HCT116 (cell line): Measurements from ENCODE around the gene CNFN. TPM values are rescaled to one million over a fixed set of nuclear protein-coding genes. Genes with fewer than 3 reads are reported as not detected.

ENCODE experiments used
- ATAC-seq: fragments of 200-7000 bp; cut with Tn5 transposase; 2 replicates; pipeline ENCODE4 v1.9.1; 2020; ENCODE audit warnings: mild to moderate bottlenecking, moderate library complexity
- BruUV-seq: library from RNA; stranded (reverse); fragments of 400-500 nt; replicated peaks from 2 replicates; lab custom pipeline; 2021; lab: Mats Ljungman, UMichigan
- CTCF ChIA-PET: fragments of 300-600 bp; sonication (Branson Sonifier 250); formaldehyde crosslinking; loops from one replicate; lab custom pipeline; 2021; ENCODE audit warnings: antibody characterized with exemption; lab: Charles Lee
- POLR2A ChIA-PET: fragments of 300-600, 350-600 bp; sonication (Branson Sonifier 250); formaldehyde crosslinking; loops from one replicate; lab custom pipeline; 2021; ENCODE audit warnings: antibody characterized with exemption; lab: Charles Lee
- RAD21 ChIA-PET, 2 experiments: fragments of 300-600 bp; sonication (Branson Sonifier 250); formaldehyde crosslinking; loops; one replicate each; lab custom pipeline; 2023; ENCODE audit warnings: low total read pairs in 2 of 2; ENCODE audit not compliant: uncharacterized antibody in 2 of 2, unreplicated experiment in 2 of 2, low non-redundant PET in 1 of 2; lab: Charles Lee
- DNase-seq: peaks from one replicate; pipeline ENCODE4 v3.0.0-alpha.2; 2010; ENCODE audit warnings: low read depth, low spot score
- H2AFZ ChIP-seq: fragments of 200-600 bp; shearing (Covaris generic), sonication (generic); 2 replicates; pipeline ENCODE4 v1.6.1; 2017; ENCODE audit warnings: low read depth, mixed run types, mixed read lengths, antibody characterized with exemption, low read length; ENCODE audit not compliant: poor library complexity, severe bottlenecking
- H3K27ac ChIP-seq: 2 replicates; pipeline ENCODE4 v1.5.1; 2012; ENCODE audit warnings: low read depth, low read length
- H3K27me3 ChIP-seq: fragments of 200-600 bp; sonication (generic); 2 replicates; pipeline ENCODE4 v1.6.1; 2016; ENCODE audit warnings: mixed run types, low read length, mixed read lengths; ENCODE audit not compliant: insufficient read depth
- H3K36me3 ChIP-seq, 2 experiments: fragments of 200-500 bp in 1 of 2; fragments of 200-600 bp in 1 of 2; sonication (Bioruptor generic) in 1 of 2; sonication (generic) in 1 of 2; 2 replicates each; pipeline versions ENCODE4 v1.5.1 to v1.6.1; 2014 to 2016; ENCODE audit warnings: low read length in 2 of 2, inconsistent platforms in 1 of 2, mixed read lengths in 1 of 2, mixed run types in 1 of 2; ENCODE audit not compliant: insufficient read depth in 2 of 2, control insufficient read depth in 1 of 2
- H3K4me1 ChIP-seq, 2 experiments: fragments of 200-600 bp in 1 of 2; sonication (generic) in 1 of 2; 2 replicates each; pipeline versions ENCODE4 v1.5.1 to v1.6.1; 2012 to 2017; ENCODE audit warnings: low read length in 2 of 2, inconsistent platforms in 1 of 2, mild to moderate bottlenecking in 1 of 2, mixed read lengths in 1 of 2, mixed run types in 1 of 2, moderate library complexity in 1 of 2; ENCODE audit not compliant: insufficient read depth in 2 of 2, control insufficient read depth in 1 of 2
- H3K4me2 ChIP-seq: fragments of 200-600 bp; sonication (generic); 2 replicates; pipeline ENCODE4 v1.6.1; 2017; ENCODE audit warnings: mixed run types, low read length, mixed read lengths
- H3K4me3 ChIP-seq, 2 experiments: fragments of 200-600 bp in 1 of 2; sonication (generic) in 1 of 2; replicated peaks in 1 of 2; 2 replicates each; pipeline ENCODE4 v1.5.1; 2011 to 2016; ENCODE audit warnings: low read length in 2 of 2, control low read depth in 1 of 2, low read depth in 1 of 2, mild to moderate bottlenecking in 1 of 2, mixed read lengths in 1 of 2, mixed run types in 1 of 2
- H3K79me2 ChIP-seq: fragments of 200-600 bp; sonication (generic); 2 replicates; pipeline ENCODE4 v1.6.1; 2017; ENCODE audit warnings: mild to moderate bottlenecking, mixed run types, low read length, moderate library complexity, mixed read lengths; ENCODE audit not compliant: insufficient read depth
- H3K9ac ChIP-seq: fragments of 200-600 bp; sonication (generic); 2 replicates; pipeline ENCODE4 v1.6.1; 2016; ENCODE audit warnings: low read length, mixed read lengths
- H3K9me2 ChIP-seq: fragments of 200-600 bp; sonication (generic), shearing (Covaris generic); 2 replicates; pipeline ENCODE4 v1.6.1; 2017; ENCODE audit warnings: mixed run types, mild to moderate bottlenecking, moderate library complexity; ENCODE audit not compliant: insufficient read depth
- H3K9me3 ChIP-seq, 2 experiments: fragments of 200-500 bp in 1 of 2; fragments of 200-600 bp in 1 of 2; sonication (Bioruptor generic) in 1 of 2; sonication (generic) in 1 of 2; 2 replicates each; pipeline ENCODE4 v1.6.1; 2014 to 2017; ENCODE audit warnings: low read length in 2 of 2, mixed read lengths in 2 of 2, inconsistent platforms in 1 of 2, low read depth in 1 of 2, mild to moderate bottlenecking in 1 of 2, mixed run types in 1 of 2, moderate library complexity in 1 of 2; ENCODE audit not compliant: control insufficient read depth in 1 of 2, insufficient read depth in 1 of 2
- H4K20me1 ChIP-seq: fragments of 200-600 bp; sonication (generic), shearing (Covaris generic); 2 replicates; pipeline ENCODE4 v1.6.1; 2017; ENCODE audit warnings: mixed run types, mild to moderate bottlenecking, moderate library complexity; ENCODE audit not compliant: insufficient read depth
- CBX3 ChIP-seq: IDR thresholded peaks from 2 replicates; pipeline ENCODE4 v1.6.1; 2012; ENCODE audit warnings: low read depth
- EGR1 ChIP-seq: IDR thresholded peaks from 2 replicates; pipeline ENCODE4 v1.6.1; 2012; ENCODE audit warnings: low read depth
- ELF1 ChIP-seq: IDR thresholded peaks from 2 replicates; pipeline ENCODE4 v1.6.1; 2012; ENCODE audit warnings: low read depth, borderline replicate concordance
- EZH2phosphoT487 ChIP-seq: fragments of 200-600 bp; IDR thresholded peaks from 2 replicates; pipeline ENCODE4 v1.6.1; 2018; ENCODE audit warnings: antibody characterized with exemption, borderline replicate concordance
- POLR2A ChIP-seq: IDR thresholded peaks from 2 replicates; pipeline ENCODE4 v1.7.0; 2011; ENCODE audit warnings: borderline replicate concordance; ENCODE audit not compliant: insufficient read depth, insufficient read length; ENCODE audit errors: extremely low read depth
- POLR2AphosphoS5 ChIP-seq: IDR thresholded peaks from 2 replicates; pipeline ENCODE4 v1.6.1; 2011; ENCODE audit warnings: mild to moderate bottlenecking, low read depth, low read length, moderate library complexity
- RAD21 ChIP-seq: IDR thresholded peaks from 2 replicates; pipeline ENCODE4 v1.6.1; 2012; ENCODE audit warnings: low read depth, mild to moderate bottlenecking
- SP1 ChIP-seq: IDR thresholded peaks from 2 replicates; pipeline ENCODE4 v1.6.1; 2012; ENCODE audit warnings: low read depth
- SRF ChIP-seq: IDR thresholded peaks from 2 replicates; pipeline ENCODE4 v1.6.1; 2012; ENCODE audit warnings: low read depth
- TCF7L2 ChIP-seq: IDR thresholded peaks from 2 replicates; pipeline ENCODE4 v1.7.0; 2011; ENCODE audit warnings: borderline replicate concordance, inconsistent platforms; ENCODE audit not compliant: insufficient read depth, insufficient read length; ENCODE audit errors: extremely low read depth
- ZFX ChIP-seq: fragments of 450-650 bp; IDR thresholded peaks from 2 replicates; pipeline ENCODE4 v1.6.1; 2017
- ZNF274 ChIP-seq: fragments of 200-500 bp; sonication (Bioruptor generic); IDR thresholded peaks from 2 replicates; pipeline ENCODE4 v1.6.1; 2014; ENCODE audit warnings: mild to moderate bottlenecking, low read depth, low read length, inconsistent platforms
- intact Hi-C: fragments of 100-400 bp; cut with micrococcal nuclease; formaldehyde crosslinking; loops from 2 replicates; pipeline ENCODE4 v1.10.0; 2022
- total RNA-seq: library from RNA; stranded (reverse); gene quantifications from one replicate; pipeline ENCODE4 v1.2.1, GENCODE V29; 2021; ENCODE audit not compliant: unreplicated experiment
- TF ChIP-seq, protein P1 (sequence below): IDR thresholded peaks from 2 replicates; pipeline ENCODE4 v1.6.1; 2012
- TF ChIP-seq, protein P2 (sequence below): IDR thresholded peaks from 2 replicates; pipeline ENCODE4 v1.6.1; 2012

CNFN gene
- total RNA-seq, 1 experiment from 2014 or later: 13.9 TPM

DNA sequence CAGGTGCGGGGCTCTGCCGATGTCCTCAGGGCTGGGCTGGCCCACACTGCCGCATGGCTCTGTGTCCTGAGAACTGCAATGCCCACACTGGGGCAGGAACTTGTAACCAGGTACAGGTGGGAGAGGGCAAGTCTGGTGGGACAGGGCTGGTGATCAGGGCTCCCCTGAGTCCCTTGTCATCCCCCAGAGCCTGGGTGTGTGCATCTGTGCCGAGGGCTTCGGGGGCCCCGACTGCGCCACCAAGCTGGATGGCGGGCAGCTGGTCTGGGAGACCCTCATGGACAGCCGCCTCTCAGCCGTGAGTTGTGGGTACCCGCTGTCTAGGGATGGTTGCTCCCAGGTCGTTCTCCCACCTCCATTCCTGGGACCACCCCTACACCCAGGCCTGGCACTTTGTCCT lies 34.2 kb downstream of the CNFN start:
- DNase-seq (no peak), ATAC-seq (no peak)
- Histone ChIP-seq H3K36me3 (no peaks in the 10 kb centered on the region; a peak in 1 of 4 replicates), H3K9me2 (no peaks in the 10 kb centered on the region), H3K27me3 (no peaks in the 10 kb centered on the region), H3K79me2 (no peaks in the 10 kb centered on the region), H2AFZ (no peak overlapping the region), H3K27ac (no peak overlapping the region), H3K9ac (no peak overlapping the region), H3K4me3 (no peak overlapping the region), H3K9me3 (no peaks in the 10 kb centered on the region), H3K4me1 (no peaks in the 10 kb centered on the region), H4K20me1 (no peaks in the 10 kb centered on the region), H3K4me2 (no peak overlapping the region)
- ChIA-PET CTCF (no interaction called here), RAD21 (no interaction called here), POLR2A (no interaction called here)
- BruUV-seq: no TSS peak
- intact Hi-C loops: no loop called here
- TF ChIP-seq ZFX (no peak), POLR2A (no peak), SP1 (no peak), SRF (no peak), TCF7L2 (no peak), POLR2AphosphoS5 (no peak), EZH2phosphoT487 (no peak), RAD21 (no peak), ZNF274 (no peak), CBX3 (no peak), EGR1 (no peak), ELF1 (no peak)
- TF ChIP-seq, protein P1, sequence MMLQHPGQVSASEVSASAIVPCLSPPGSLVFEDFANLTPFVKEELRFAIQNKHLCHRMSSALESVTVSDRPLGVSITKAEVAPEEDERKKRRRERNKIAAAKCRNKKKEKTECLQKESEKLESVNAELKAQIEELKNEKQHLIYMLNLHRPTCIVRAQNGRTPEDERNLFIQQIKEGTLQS: no peak
- TF ChIP-seq, protein P2, sequence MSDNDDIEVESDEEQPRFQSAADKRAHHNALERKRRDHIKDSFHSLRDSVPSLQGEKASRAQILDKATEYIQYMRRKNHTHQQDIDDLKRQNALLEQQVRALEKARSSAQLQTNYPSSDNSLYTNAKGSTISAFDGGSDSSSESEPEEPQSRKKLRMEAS: no peak
